ENCODE results near the gene NTRK3. TPM values are rescaled to one million over a fixed set of nuclear protein-coding genes. Genes with fewer than 3 reads are reported as not detected.

NTRK3 gene
- total RNA-seq, 1 donor from 2014 or later: 1.1 TPM

DNA sequence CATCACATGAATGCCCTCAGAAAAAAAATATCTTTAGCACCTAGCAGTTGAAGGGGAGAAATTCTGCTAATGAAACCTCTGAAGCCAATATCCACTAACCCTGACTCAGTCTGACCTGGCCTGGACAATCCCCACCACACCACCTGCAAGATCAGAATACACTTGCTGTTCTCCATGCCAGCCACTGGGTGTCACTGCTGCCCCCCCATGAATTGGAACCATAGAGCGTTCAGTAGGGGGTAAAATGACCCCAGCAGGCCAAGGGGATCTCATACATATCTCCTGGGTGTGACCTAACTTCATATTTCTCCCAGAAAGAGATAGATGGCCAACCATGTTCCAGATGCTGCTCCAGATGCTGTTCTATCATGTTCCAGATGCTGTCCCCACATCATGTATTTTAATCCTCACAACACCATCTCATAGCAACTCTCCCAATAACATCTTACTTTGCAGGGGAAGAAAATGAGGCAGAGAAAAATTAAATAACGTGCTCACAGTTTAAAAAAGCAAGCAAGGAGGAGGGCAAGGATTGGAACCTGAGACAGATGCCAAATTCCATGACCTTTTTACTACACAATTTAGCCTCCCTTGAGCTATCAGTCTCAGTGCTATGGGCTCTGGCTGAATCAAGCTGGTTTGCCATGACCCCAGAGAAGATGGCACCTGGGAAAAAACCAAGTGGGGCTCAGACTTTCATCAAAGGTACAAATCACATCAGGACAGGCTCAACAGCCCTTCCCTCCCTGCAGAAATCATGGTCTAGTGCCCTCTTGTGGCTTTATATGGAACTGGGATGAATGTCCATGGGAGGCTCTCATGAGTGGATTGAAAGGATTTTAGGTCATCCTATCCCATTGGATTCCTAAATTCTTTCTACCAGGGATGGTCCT is 12.4 kb downstream of the NTRK3 start:
- H3K27me3 Mint-ChIP-seq (ENCODE audit: low read depth): peaks cover 14% of the 10 kb centered on the region
- no peak for DNase-seq (ENCODE audit: low read depth, low spot score)
- H3K27ac Mint-ChIP-seq (ENCODE audit: unreplicated experiment): no peak overlapping the region
- no peak overlapping the region for H3K4me3 Mint-ChIP-seq
- no peaks in the 10 kb centered on the region for H3K36me3 Mint-ChIP-seq (ENCODE audit: low read depth)
- TF ChIP-seq, protein P1, sequence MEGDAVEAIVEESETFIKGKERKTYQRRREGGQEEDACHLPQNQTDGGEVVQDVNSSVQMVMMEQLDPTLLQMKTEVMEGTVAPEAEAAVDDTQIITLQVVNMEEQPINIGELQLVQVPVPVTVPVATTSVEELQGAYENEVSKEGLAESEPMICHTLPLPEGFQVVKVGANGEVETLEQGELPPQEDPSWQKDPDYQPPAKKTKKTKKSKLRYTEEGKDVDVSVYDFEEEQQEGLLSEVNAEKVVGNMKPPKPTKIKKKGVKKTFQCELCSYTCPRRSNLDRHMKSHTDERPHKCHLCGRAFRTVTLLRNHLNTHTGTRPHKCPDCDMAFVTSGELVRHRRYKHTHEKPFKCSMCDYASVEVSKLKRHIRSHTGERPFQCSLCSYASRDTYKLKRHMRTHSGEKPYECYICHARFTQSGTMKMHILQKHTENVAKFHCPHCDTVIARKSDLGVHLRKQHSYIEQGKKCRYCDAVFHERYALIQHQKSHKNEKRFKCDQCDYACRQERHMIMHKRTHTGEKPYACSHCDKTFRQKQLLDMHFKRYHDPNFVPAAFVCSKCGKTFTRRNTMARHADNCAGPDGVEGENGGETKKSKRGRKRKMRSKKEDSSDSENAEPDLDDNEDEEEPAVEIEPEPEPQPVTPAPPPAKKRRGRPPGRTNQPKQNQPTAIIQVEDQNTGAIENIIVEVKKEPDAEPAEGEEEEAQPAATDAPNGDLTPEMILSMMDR (conservative IDR thresholded peaks at IDR 0.05): peak; percentile 67
- peaks cover 10% of the 10 kb centered on the region for H3K4me1 Mint-ChIP-seq
- no peaks in the 10 kb centered on the region for H3K9me3 Mint-ChIP-seq

DNA sequence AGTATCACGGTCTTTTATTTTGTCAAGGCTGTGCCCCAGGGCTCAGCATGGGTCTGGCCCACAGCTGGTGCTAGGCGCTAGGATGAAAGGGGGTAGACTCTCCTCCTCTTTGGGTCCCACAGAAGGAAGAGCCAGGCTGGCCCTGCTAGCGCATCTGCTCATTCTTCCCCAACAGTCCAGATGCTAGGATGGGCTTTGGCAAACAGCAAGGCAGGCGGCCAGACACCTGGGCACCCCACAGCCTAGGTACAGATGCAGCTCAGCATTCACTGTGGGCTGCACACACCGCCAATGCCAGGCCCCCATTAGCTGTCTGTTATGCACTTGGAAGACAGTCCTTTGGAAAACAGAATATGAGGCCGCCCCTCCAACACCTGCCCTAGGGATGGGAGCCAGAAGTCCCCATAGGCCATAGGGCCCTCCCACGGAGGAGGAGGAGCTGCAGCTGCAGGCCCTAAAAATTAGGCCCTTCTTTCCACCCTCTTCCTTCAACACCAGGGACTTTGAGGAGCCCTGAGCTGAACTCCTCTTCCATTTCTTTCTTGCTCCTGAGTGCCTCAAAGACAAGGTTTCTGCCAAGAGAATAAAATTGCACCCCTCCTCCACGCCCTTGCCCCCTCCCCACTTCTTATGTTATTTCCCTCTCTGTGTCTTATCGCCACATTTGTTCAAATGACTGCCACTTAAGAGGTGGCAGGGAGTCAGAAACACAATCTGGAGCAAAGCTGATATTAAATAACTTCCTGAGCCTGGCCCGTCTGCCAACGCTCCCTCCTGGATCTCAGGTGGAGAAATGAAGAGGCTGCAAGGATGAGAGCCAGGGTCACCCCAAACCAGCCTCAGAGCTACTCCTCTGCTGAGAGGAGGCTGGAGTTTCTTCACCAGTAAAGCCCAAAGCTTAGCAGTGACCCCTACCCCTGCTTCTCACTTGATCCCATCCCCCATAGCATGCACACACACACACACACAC is 13.7 kb downstream of the NTRK3 start:
- no peak for DNase-seq (ENCODE audit: low read depth, low spot score)
- Mint-ChIP-seq H3K27ac (ENCODE audit: unreplicated experiment) (no peak overlapping the region), H3K4me3 (no peak overlapping the region), H3K36me3 (ENCODE audit: low read depth) (no peaks in the 10 kb centered on the region), H3K4me1 (peaks cover 15% of the 10 kb centered on the region), H3K9me3 (no peaks in the 10 kb centered on the region), H3K27me3 (ENCODE audit: low read depth) (peaks cover 14% of the 10 kb centered on the region)
- TF ChIP-seq, protein P1 (conservative IDR thresholded peaks at IDR 0.05): no peak

DNA sequence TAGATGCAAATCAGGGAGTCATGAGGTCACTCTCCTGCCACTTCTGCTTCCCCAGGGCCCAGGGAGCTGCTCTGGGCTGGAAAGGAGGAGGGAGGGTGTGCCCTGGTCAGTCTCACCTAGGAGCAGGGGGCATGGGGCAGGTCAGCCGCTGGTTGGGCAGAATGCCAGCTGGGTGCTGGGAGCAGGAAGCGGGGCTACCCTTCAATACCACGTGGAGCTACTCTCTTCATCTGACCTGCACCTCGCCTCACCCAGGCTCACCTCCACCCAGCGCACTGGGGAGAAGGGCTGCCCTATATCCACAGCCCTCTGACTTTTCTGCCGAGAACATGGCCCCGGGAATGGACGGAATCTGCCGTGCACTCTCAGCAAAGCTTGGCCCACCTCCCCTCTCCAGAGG is 15.1 kb downstream of the NTRK3 start:
- H3K27ac Mint-ChIP-seq (ENCODE audit: unreplicated experiment): no peak overlapping the region
- no peak overlapping the region for H3K4me3 Mint-ChIP-seq
- no peaks in the 10 kb centered on the region for H3K36me3 Mint-ChIP-seq (ENCODE audit: low read depth)
- peaks cover 9% of the 10 kb centered on the region for H3K4me1 Mint-ChIP-seq
- no peaks in the 10 kb centered on the region for H3K9me3 Mint-ChIP-seq
- H3K27me3 Mint-ChIP-seq (ENCODE audit: low read depth): peaks cover 8% of the 10 kb centered on the region
- no peak for DNase-seq (ENCODE audit: low read depth, low spot score)
- TF ChIP-seq, protein P1 (conservative IDR thresholded peaks at IDR 0.05): no peak

DNA sequence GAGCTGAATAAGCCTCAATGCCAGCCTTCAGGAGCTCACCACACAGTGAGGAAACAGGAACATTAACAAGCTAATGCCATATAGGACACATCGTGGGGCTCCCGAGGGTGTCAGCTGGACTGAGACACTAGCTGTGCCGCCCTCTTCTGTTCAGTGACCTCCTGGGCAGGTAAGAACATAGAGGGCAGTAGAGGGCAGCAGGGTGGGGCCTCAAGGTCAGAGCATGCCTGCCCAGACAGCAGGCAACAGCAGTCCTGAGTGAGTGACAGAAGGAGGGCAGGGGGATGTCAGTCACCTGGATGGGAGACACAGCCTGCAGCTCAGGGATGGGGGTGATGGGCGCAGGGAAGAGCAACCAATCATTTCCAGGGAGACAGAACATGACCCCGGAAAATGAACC is 15.5 kb downstream of the NTRK3 start:
- H3K9me3 Mint-ChIP-seq: no peaks in the 10 kb centered on the region
- peaks cover 9% of the 10 kb centered on the region for H3K4me1 Mint-ChIP-seq
- H3K27ac Mint-ChIP-seq (ENCODE audit: unreplicated experiment): no peak overlapping the region
- no peak overlapping the region for H3K4me3 Mint-ChIP-seq
- DNase-seq (ENCODE audit: low read depth, low spot score): no peak
- H3K36me3 Mint-ChIP-seq (ENCODE audit: low read depth): no peaks in the 10 kb centered on the region
- TF ChIP-seq, protein P1 (conservative IDR thresholded peaks at IDR 0.05): no peak
- peaks cover 5% of the 10 kb centered on the region for H3K27me3 Mint-ChIP-seq (ENCODE audit: low read depth)

DNA sequence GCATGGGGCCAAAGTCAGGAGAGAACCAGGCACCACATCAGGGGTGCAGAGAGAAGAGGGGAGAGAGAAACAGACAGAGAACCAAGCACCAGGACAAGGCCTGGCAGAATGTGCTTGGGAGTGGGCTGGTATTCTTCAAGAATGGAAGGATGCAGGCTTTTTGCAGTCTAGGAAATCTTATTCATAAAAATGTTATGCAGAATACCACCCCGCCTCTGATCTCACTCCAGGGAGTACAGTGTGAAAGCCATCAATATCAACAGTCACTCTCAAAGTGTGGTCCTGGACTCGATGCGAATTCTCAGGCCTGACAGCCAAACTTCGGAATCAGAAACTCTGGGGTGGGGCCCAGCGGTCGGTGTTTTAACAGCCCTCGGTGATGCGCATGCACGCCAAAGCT is 16.9 kb downstream of the NTRK3 start:
- H3K4me1 Mint-ChIP-seq: peaks cover 9% of the 10 kb centered on the region
- TF ChIP-seq, protein P1 (conservative IDR thresholded peaks at IDR 0.05): no peak

More for the DNA sequence above, 16.9 kb downstream of the NTRK3 start:
- Mint-ChIP-seq H3K4me3 (no peak overlapping the region), H3K27ac (ENCODE audit: unreplicated experiment) (peak overlapping the region; percentile 57), H3K27me3 (ENCODE audit: low read depth) (no peaks in the 10 kb centered on the region), H3K9me3 (no peaks in the 10 kb centered on the region), H3K36me3 (ENCODE audit: low read depth) (no peaks in the 10 kb centered on the region)
- DNase-seq (ENCODE audit: low read depth, low spot score): no peak
